Astrocyte (in vitro differentiated cells and primary cell): ENCODE data around the gene CELSR3. TPM values are rescaled to one million over a fixed set of nuclear protein-coding genes. Genes with fewer than 3 reads are reported as not detected.
A peak's percentile ranks its signal among the peaks of the same experiment; 100 is the strongest.

Experiments
- DNase-seq: peaks from one replicate; pipeline ENCODE4 v3.0.0-alpha.2; 2010; ENCODE audit warnings: low read depth
- FAIRE-seq: peaks from 2 replicates; lab custom pipeline; 2011; peaks lifted over from hg19 to GRCh38; lab: Jason Lieb, UNC
- H2AFZ ChIP-seq: 2 replicates; pipeline ENCODE4 v1.6.0; 2012; ENCODE audit warnings: low read depth, low read length, inconsistent platforms
- H3K27ac ChIP-seq: 2 replicates; pipeline ENCODE4 v1.5.1; 2011; ENCODE audit warnings: low read depth, low read length, inconsistent platforms
- H3K27me3 ChIP-seq: 2 replicates; pipeline ENCODE4 v1.6.0; 2011; ENCODE audit warnings: low read length, inconsistent platforms; ENCODE audit not compliant: insufficient read depth
- H3K36me3 ChIP-seq: 2 replicates; pipeline ENCODE4 v1.5.1; 2011; ENCODE audit warnings: low read length, inconsistent platforms; ENCODE audit not compliant: insufficient read depth
- H3K4me1 ChIP-seq: 2 replicates; pipeline ENCODE4 v1.5.1; 2011; ENCODE audit warnings: low read length, inconsistent platforms; ENCODE audit not compliant: insufficient read depth
- H3K4me2 ChIP-seq: 2 replicates; pipeline ENCODE4 v1.6.0; 2012; ENCODE audit warnings: low read length, inconsistent platforms
- H3K4me3 ChIP-seq: 2 replicates; pipeline ENCODE4 v1.5.1; 2011; ENCODE audit warnings: low read depth, mild to moderate bottlenecking, low read length, inconsistent platforms; ENCODE audit not compliant: insufficient read depth
- H3K79me2 ChIP-seq: 2 replicates; pipeline ENCODE4 v1.6.0; 2012; ENCODE audit warnings: mild to moderate bottlenecking, low read length, inconsistent platforms; ENCODE audit not compliant: insufficient read depth
- H3K9ac ChIP-seq: 2 replicates; pipeline ENCODE4 v1.6.0; 2012; ENCODE audit warnings: mild to moderate bottlenecking, low read length, inconsistent platforms
- H3K9me3 ChIP-seq: 2 replicates; pipeline ENCODE4 v1.5.1; 2012; ENCODE audit warnings: low read depth, mild to moderate bottlenecking, low read length, inconsistent platforms; ENCODE audit not compliant: insufficient read depth
- H4K20me1 ChIP-seq: 2 replicates; pipeline ENCODE4 v1.6.0; 2012; ENCODE audit warnings: low read length, inconsistent platforms; ENCODE audit not compliant: insufficient read depth
- H3K27ac Mint-ChIP-seq: one replicate; pipeline ENCODE4 v1.8.0; 2021; ENCODE audit warnings: mild to moderate bottlenecking, mixed read lengths; ENCODE audit not compliant: unreplicated experiment
- H3K27me3 Mint-ChIP-seq: one replicate; pipeline ENCODE4 v1.8.0; 2021; ENCODE audit warnings: low read depth, mixed read lengths; ENCODE audit not compliant: unreplicated experiment
- H3K36me3 Mint-ChIP-seq: one replicate; pipeline ENCODE4 v1.8.0; 2021; ENCODE audit warnings: low read depth, mixed read lengths; ENCODE audit not compliant: unreplicated experiment
- H3K4me1 Mint-ChIP-seq: one replicate; pipeline ENCODE4 v1.8.0; 2021; ENCODE audit warnings: low read depth, mixed read lengths; ENCODE audit not compliant: unreplicated experiment
- H3K4me3 Mint-ChIP-seq: one replicate; pipeline ENCODE4 v1.8.0; 2021; ENCODE audit warnings: mild to moderate bottlenecking, moderate library complexity, mixed read lengths; ENCODE audit not compliant: unreplicated experiment
- H3K9me3 Mint-ChIP-seq: one replicate; pipeline ENCODE4 v1.8.0; 2021; ENCODE audit warnings: mild to moderate bottlenecking, mixed read lengths; ENCODE audit not compliant: unreplicated experiment
- EZH2 ChIP-seq: IDR thresholded peaks from 2 replicates; pipeline ENCODE4 v1.6.1; 2012; ENCODE audit warnings: mild to moderate bottlenecking, low read length, inconsistent platforms; ENCODE audit not compliant: insufficient read depth
- total RNA-seq: library from RNA; stranded (reverse); gene quantifications from 2 replicates; pipeline ENCODE4 v1.2.1, GENCODE V29; 2021
- TF ChIP-seq, protein P1 (sequence below): IDR thresholded peaks from 2 replicates; pipeline ENCODE4 v1.5.1; 2011; ENCODE audit warnings: low read depth, mild to moderate bottlenecking, inconsistent platforms, low read length, moderate library complexity; ENCODE audit not compliant: insufficient read depth

CELSR3 gene
- total RNA-seq, 1 donor from 2014 or later, result 8.6 TPM

DNA sequence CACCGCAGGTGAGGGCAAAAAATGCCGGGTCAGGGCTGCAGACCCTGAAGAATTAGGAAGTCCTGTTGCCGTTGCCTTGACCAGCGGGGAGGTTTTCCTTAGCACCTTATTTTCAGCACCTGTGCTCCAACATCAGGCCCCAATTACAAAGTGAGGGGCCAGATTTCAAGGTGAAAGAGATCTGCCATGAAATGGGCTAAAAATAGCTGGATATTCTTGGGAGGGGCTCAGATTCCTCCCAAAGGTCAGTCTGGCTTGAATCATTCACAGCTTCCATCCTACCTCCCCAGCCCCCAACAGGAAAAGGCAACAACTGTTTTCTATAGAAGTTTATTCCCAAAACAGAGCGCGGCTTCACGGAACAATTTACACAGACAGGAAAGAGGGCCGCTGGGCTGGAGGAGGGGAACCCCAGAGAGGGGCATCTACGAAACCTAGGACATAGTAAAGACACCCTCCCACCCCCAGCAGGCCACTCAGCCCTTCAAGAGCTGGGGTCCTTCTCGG lies 26.5 kb downstream of the CELSR3 start:
- Mint-ChIP-seq H3K36me3 (peaks cover 17% of the 10 kb centered on the region), H3K27ac (peak overlapping the region; percentile 41)

GRCh38 chr3:48635222-48636021 lies 27.3 kb downstream of the CELSR3 start, which contains the start of gene SLC26A6:
TSS of gene SLC26A6 (minus strand) at chr3:48635461. CDS start at chr3:48635393, 68 bp downstream.
- Histone ChIP-seq H3K9ac (peak within 1 kb of the TSS; percentile 85), H3K4me2 (peak within 1 kb of the TSS; percentile 87), H4K20me1 (peaks cover 34% of the 10 kb centered on the region), H2AFZ (peak within 1 kb of the TSS; percentile 83), H3K9me3 (no peaks in the 10 kb centered on the region), H3K27ac (peak within 1 kb of the TSS; percentile 36), H3K79me2 (peaks cover 22% of the 10 kb centered on the region), H3K27me3 (no peaks in the 10 kb centered on the region), H3K36me3 (no peaks in the 10 kb centered on the region), H3K4me1 (peaks cover 16% of the 10 kb centered on the region), H3K4me3 (peak within 1 kb of the TSS; percentile 77)
- Mint-ChIP-seq H3K4me1 (peaks cover 16% of the 10 kb centered on the region), H3K36me3 (peaks cover 23% of the 10 kb centered on the region), H3K4me3 (peak within 1 kb of the TSS; percentile 88), H3K27ac (peak within 1 kb of the TSS; percentile 87), H3K27me3 (peaks cover 2% of the 10 kb centered on the region), H3K9me3 (no peaks in the 10 kb centered on the region)
- DNase-seq (peak; percentile 88), FAIRE-seq (no peak)
- TF ChIP-seq, protein P1, sequence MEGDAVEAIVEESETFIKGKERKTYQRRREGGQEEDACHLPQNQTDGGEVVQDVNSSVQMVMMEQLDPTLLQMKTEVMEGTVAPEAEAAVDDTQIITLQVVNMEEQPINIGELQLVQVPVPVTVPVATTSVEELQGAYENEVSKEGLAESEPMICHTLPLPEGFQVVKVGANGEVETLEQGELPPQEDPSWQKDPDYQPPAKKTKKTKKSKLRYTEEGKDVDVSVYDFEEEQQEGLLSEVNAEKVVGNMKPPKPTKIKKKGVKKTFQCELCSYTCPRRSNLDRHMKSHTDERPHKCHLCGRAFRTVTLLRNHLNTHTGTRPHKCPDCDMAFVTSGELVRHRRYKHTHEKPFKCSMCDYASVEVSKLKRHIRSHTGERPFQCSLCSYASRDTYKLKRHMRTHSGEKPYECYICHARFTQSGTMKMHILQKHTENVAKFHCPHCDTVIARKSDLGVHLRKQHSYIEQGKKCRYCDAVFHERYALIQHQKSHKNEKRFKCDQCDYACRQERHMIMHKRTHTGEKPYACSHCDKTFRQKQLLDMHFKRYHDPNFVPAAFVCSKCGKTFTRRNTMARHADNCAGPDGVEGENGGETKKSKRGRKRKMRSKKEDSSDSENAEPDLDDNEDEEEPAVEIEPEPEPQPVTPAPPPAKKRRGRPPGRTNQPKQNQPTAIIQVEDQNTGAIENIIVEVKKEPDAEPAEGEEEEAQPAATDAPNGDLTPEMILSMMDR, result peak; percentile 36
- no peak for TF ChIP-seq EZH2

More for the DNA sequence above, 26.5 kb downstream of the CELSR3 start:
- DNase-seq (no peak), FAIRE-seq (no peak)
- Histone ChIP-seq H3K27me3 (no peaks in the 10 kb centered on the region), H3K9ac (peak overlapping the region; percentile 85), H2AFZ (peak overlapping the region; percentile 83), H3K4me2 (peak overlapping the region; percentile 87), H4K20me1 (peaks cover 30% of the 10 kb centered on the region), H3K4me3 (peak overlapping the region; percentile 77), H3K4me1 (peaks cover 16% of the 10 kb centered on the region), H3K36me3 (no peaks in the 10 kb centered on the region), H3K27ac (no peak overlapping the region), H3K9me3 (no peaks in the 10 kb centered on the region), H3K79me2 (peaks cover 22% of the 10 kb centered on the region)
- TF ChIP-seq, protein P1, result no peak
- TF ChIP-seq EZH2, result no peak
- H3K4me1 Mint-ChIP-seq, result peaks cover 16% of the 10 kb centered on the region
- no peaks in the 10 kb centered on the region for H3K9me3 Mint-ChIP-seq
- peak overlapping the region; percentile 88 for H3K4me3 Mint-ChIP-seq
- H3K27me3 Mint-ChIP-seq, result peaks cover 2% of the 10 kb centered on the region
